HG03521 (cell line): ENCODE results near the gene REXO2.

ENCODE experiments used
- ATAC-seq: cut with Tn5 transposase; IDR thresholded peaks from one replicate; pipeline ENCODE4 v1.9.1; 2021; ENCODE audit warnings: mild to moderate bottlenecking, moderate library complexity; ENCODE audit not compliant: unreplicated experiment

The REXO2 gene

GRCh38 chr11:114440121-114440860 is 1.0 kb downstream of the REXO2 start:
- no peak for ATAC-seq

- no peak for ATAC-seq
These were observed 1.9 kb downstream of the REXO2 start for GRCh38 chr11:114440971-114441763.

GRCh38 chr11:114441921-114442320 is 2.7 kb downstream of the REXO2 start:
- ATAC-seq: no peak

- no peak for ATAC-seq
These were observed 3.3 kb downstream of the REXO2 start for GRCh38 chr11:114442536-114442935.

GRCh38 chr11:114447444-114447843 is 8.2 kb downstream of the REXO2 start:
- ATAC-seq: no peak

- ATAC-seq: no peak
These were observed 8.6 kb downstream of the REXO2 start for GRCh38 chr11:114447892-114448291.

GRCh38 chr11:114448749-114449482 is 9.6 kb downstream of the REXO2 start:
- no peak for ATAC-seq

- ATAC-seq: no peak
These were observed 10.6 kb downstream of the REXO2 start for GRCh38 chr11:114449845-114450244.

- ATAC-seq: no peak
These were observed 13.1 kb downstream of the REXO2 start for GRCh38 chr11:114452399-114452798.

- no peak for ATAC-seq
These were observed 24.7 kb downstream of the REXO2 start for GRCh38 chr11:114463999-114464398.

- ATAC-seq: no peak
These were observed 27.5 kb downstream of the REXO2 start for GRCh38 chr11:114466742-114467141.

GRCh38 chr11:114472661-114473060 is 33.4 kb downstream of the REXO2 start:
- ATAC-seq: no peak

GRCh38 chr11:114478001-114478410 is 38.7 kb downstream of the REXO2 start:
- ATAC-seq: no peak

- ATAC-seq: no peak
These were observed 39.5 kb downstream of the REXO2 start for GRCh38 chr11:114478768-114479167.

- no peak for ATAC-seq
These were observed 40.1 kb downstream of the REXO2 start for GRCh38 chr11:114479331-114479730.

- ATAC-seq: no peak
These were observed 42.8 kb downstream of the REXO2 start for GRCh38 chr11:114482114-114482513.

- no peak for ATAC-seq
These were observed 44.7 kb downstream of the REXO2 start for GRCh38 chr11:114483929-114484328.

- ATAC-seq: no peak
These were observed 57.6 kb downstream of the REXO2 start for GRCh38 chr11:114496915-114497314.

GRCh38 chr11:114499756-114500155 is 60.5 kb downstream of the REXO2 start:
- no peak for ATAC-seq
